Measurements from ENCODE around the gene HDAC9.

DNA sequence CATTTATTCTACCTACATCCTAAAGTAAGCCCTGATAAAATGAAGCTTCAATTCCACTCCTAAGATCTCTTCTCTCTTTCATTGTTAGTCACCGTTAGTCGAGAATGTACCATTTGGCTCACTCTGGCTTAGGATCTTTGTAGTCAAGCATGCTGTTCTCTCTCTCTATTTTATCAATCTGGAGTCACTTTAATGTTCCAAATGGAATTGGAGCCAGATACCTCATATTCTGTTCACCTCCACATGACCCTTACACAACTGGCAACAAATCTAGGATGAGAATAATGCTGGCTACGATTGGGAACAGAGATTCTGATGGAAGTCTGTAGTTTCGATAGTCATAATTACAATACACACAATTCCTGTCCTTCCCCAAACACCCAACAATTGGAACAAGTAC is 408.1 kb downstream of the HDAC9 start:
- TF ChIP-seq CTCF (IDR thresholded peaks at IDR 0.05) (no peak), EZH2phosphoT487 (IDR thresholded peaks at IDR 0.05) (no peak)
